Measurements from ENCODE around the gene R3HDM1.

- no peak for TF ChIP-seq CTCF (IDR thresholded peaks at IDR 0.05; ENCODE audit: insufficient read depth, low read length, poor library complexity, severe bottlenecking)
- TF ChIP-seq EZH2phosphoT487 (conservative IDR thresholded peaks at IDR 0.05; ENCODE audit: low read length), result no peak
These were observed 59.5 kb downstream of the R3HDM1 start for GRCh38 chr2:135590619-135591260.
